Measurements from ENCODE around the gene GPR173. TPM values are rescaled to one million over a fixed set of nuclear protein-coding genes. Genes with fewer than 3 reads are reported as not detected.

GPR173 gene
- total and polyA plus RNA-seq, 2 of the 8 experiments (the other 6 are each of a cell fraction or from before 2014, with no cell fraction given): 7.0 to 11.3 TPM

GRCh38 chrX:53049127-53049517 is 533 bp downstream of the GPR173 start (continued):
- TF ChIP-seq CHD7 (IDR thresholded peaks at IDR 0.05; ENCODE audit: insufficient replicate concordance, low read length) (no peak), KDM4A (IDR thresholded peaks at IDR 0.05; ENCODE audit: low read depth, low read length, severe bottlenecking) (no peak)
